Liver (tissue), 9 donors: ENCODE results near the gene LTBP2. TPM values are rescaled to one million over a fixed set of nuclear protein-coding genes. Genes with fewer than 3 reads are reported as not detected.

ENCODE experiments used
- DNase-seq: peaks from one replicate; pipeline ENCODE4 v3.0.0-alpha.2; 2017; ENCODE audit warnings: low spot score
- H3K27ac ChIP-seq, 2 donors: one replicate each; pipeline ENCODE4 v1.7.0; 2013; ENCODE audit warnings: inconsistent platforms in 2 of 2, low read length in 2 of 2, control low read depth in 1 of 2, low read depth in 1 of 2, mild to moderate bottlenecking in 1 of 2
- H3K27me3 ChIP-seq, 4 donors: one replicate each; pipeline versions ENCODE4 v1.6.1 to v1.7.0; 2013; ENCODE audit warnings: low read length in 3 of 4, inconsistent platforms in 1 of 4, mild to moderate bottlenecking in 1 of 4, moderate library complexity in 1 of 4; ENCODE audit not compliant: control insufficient read depth in 4 of 4, insufficient read depth in 4 of 4
- H3K36me3 ChIP-seq, 4 donors: one replicate each; pipeline versions ENCODE4 v1.6.1 to v1.7.0; 2013; ENCODE audit warnings: low read length in 3 of 4, mild to moderate bottlenecking in 3 of 4, low read depth in 1 of 4, moderate library complexity in 1 of 4; ENCODE audit not compliant: control insufficient read depth in 4 of 4, insufficient read depth in 3 of 4
- H3K4me1 ChIP-seq, 4 donors: one replicate each; pipeline versions ENCODE4 v1.6.1 to v1.7.0; 2013; ENCODE audit warnings: low read length in 3 of 4, mild to moderate bottlenecking in 3 of 4, moderate library complexity in 1 of 4; ENCODE audit not compliant: control insufficient read depth in 4 of 4, insufficient read depth in 4 of 4
- H3K4me3 ChIP-seq, 3 donors: one replicate each; pipeline versions ENCODE4 v1.6.1 to v1.7.0; 2013; ENCODE audit warnings: low read length in 3 of 3, control low read depth in 1 of 3, low read depth in 1 of 3, mild to moderate bottlenecking in 1 of 3
- H3K9ac ChIP-seq, 2 donors: one replicate each; pipeline ENCODE4 v1.7.0; 2013; ENCODE audit warnings: low read length in 2 of 2, mild to moderate bottlenecking in 2 of 2, moderate library complexity in 2 of 2, control low read depth in 1 of 2, low read depth in 1 of 2
- H3K9me3 ChIP-seq, 4 donors: one replicate each; pipeline versions ENCODE4 v1.6.1 to v1.7.0; 2013; ENCODE audit warnings: low read length in 3 of 4; ENCODE audit not compliant: control insufficient read depth in 4 of 4
- CTCF ChIP-seq: fragments of 150-350 bp; IDR thresholded peaks from 2 replicates; pipeline ENCODE4 v1.5.1; 2017; ENCODE audit warnings: improper control_type of control experiment, low read depth, low read length; ENCODE audit not compliant: missing input control
- EGR1 ChIP-seq, 2 donors: IDR thresholded peaks; 2 replicates each; pipeline ENCODE4 v1.6.1; 2016 to 2018; ENCODE audit warnings: antibody characterized with exemption in 2 of 2, low read depth in 2 of 2
- FOXA1 ChIP-seq: IDR thresholded peaks from 2 replicates; pipeline ENCODE4 v1.6.1; 2016; ENCODE audit warnings: antibody characterized with exemption
- FOXA2 ChIP-seq: IDR thresholded peaks from 2 replicates; pipeline ENCODE4 v1.6.1; 2016; ENCODE audit warnings: antibody characterized with exemption
- GABPA ChIP-seq, 2 donors: IDR thresholded peaks in 1 of 2; conservative IDR thresholded peaks in 1 of 2; 2 replicates each; pipeline ENCODE4 v1.6.1; 2016; ENCODE audit warnings: antibody characterized with exemption in 2 of 2, mild to moderate bottlenecking in 1 of 2, moderate library complexity in 1 of 2
- HNF4A ChIP-seq, 2 donors: conservative IDR thresholded peaks; 2 replicates each; pipeline ENCODE4 v1.6.1; 2016; ENCODE audit warnings: antibody characterized with exemption in 2 of 2, mild to moderate bottlenecking in 2 of 2
- HNF4G ChIP-seq: IDR thresholded peaks from 2 replicates; pipeline ENCODE4 v1.6.1; 2016; ENCODE audit warnings: antibody characterized with exemption
- JUND ChIP-seq, 2 donors: IDR thresholded peaks; 2 replicates each; pipeline ENCODE4 v1.6.1; 2016; ENCODE audit warnings: antibody characterized with exemption in 2 of 2
- NR2F2 ChIP-seq: IDR thresholded peaks from 2 replicates; pipeline ENCODE4 v1.6.1; 2016; ENCODE audit warnings: antibody characterized with exemption
- RAD21 ChIP-seq, 2 donors: IDR thresholded peaks; 2 replicates each; pipeline ENCODE4 v1.6.1; 2016; ENCODE audit warnings: antibody characterized with exemption in 2 of 2, mild to moderate bottlenecking in 2 of 2
- REST ChIP-seq: IDR thresholded peaks from 2 replicates; pipeline ENCODE4 v1.6.1; 2016; ENCODE audit warnings: antibody characterized with exemption, mild to moderate bottlenecking
- RXRA ChIP-seq, 2 donors: IDR thresholded peaks; 2 replicates each; pipeline ENCODE4 v1.6.1; 2017 to 2018; ENCODE audit warnings: antibody characterized with exemption in 2 of 2, mild to moderate bottlenecking in 1 of 2
- SP1 ChIP-seq: IDR thresholded peaks from 2 replicates; pipeline ENCODE4 v1.6.1; 2018; ENCODE audit warnings: antibody characterized with exemption, mild to moderate bottlenecking
- YY1 ChIP-seq: IDR thresholded peaks from 2 replicates; pipeline ENCODE4 v1.6.1; 2016; ENCODE audit warnings: antibody characterized with exemption, mild to moderate bottlenecking
- WGBS: extraction: QIAGEN DNeasy Blood & Tissue Kit; methylation state at CpG from one replicate; pipeline ENCODE4 v1.1.7; 2013; 5-methylcytosine and 5-hydroxymethylcytosine counted together
- polyA plus RNA-seq, 2 donors: library from polyadenylated mRNA; stranded (reverse) in 1 of 2; unstranded in 1 of 2; fragments of 200-250 nt in 1 of 2; fragments of >200 nt in 1 of 2; fragmentation: Nextera tagmentation in 1 of 2; extraction: Ambion mirVana in 1 of 2; gene quantifications; one replicate each; pipeline versions ENCODE4 v1.2.1 to v1.2.3, GENCODE V29; 2013 to 2015
- total RNA-seq, 2 donors: library from RNA; depleted of rRNA; stranded (reverse); fragments of >200 nt; gene quantifications; one replicate each; pipeline ENCODE4 v1.2.3, GENCODE V29; 2014
- TF ChIP-seq, protein P1 (sequence below): IDR thresholded peaks from 2 replicates; pipeline ENCODE4 v1.6.1; 2016; ENCODE audit warnings: antibody characterized with exemption
- TF ChIP-seq, protein P2 (sequence below): IDR thresholded peaks from 2 replicates; pipeline ENCODE4 v1.6.1; 2016; ENCODE audit warnings: antibody characterized with exemption
- TF ChIP-seq, protein P3 (sequence below): IDR thresholded peaks from 2 replicates; pipeline ENCODE4 v1.6.1; 2016; ENCODE audit warnings: antibody characterized with exemption
- donor health status: healthy.
- donor health status: healthy.
- donor health status: healthy.
- donor health status: healthy.
- donor health status: healthy.

Gene LTBP2
- total and polyA plus RNA-seq, 4 donors: 0.24 to 1.3 (median 0.89) TPM

- TF ChIP-seq REST (no peak), GABPA (IDR thresholded peaks at IDR 0.05 in 1 of 2, conservative IDR thresholded peaks at IDR 0.05 in 1 of 2) (no peak), JUND (IDR thresholded peaks at IDR 0.05) (no peak), HNF4G (no peak), YY1 (no peak), RAD21 (IDR thresholded peaks at IDR 0.05) (no peak), RXRA (IDR thresholded peaks at IDR 0.05) (no peak)
- TF ChIP-seq, protein P1, sequence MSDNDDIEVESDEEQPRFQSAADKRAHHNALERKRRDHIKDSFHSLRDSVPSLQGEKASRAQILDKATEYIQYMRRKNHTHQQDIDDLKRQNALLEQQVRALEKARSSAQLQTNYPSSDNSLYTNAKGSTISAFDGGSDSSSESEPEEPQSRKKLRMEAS: no peak
- TF ChIP-seq, protein P2, sequence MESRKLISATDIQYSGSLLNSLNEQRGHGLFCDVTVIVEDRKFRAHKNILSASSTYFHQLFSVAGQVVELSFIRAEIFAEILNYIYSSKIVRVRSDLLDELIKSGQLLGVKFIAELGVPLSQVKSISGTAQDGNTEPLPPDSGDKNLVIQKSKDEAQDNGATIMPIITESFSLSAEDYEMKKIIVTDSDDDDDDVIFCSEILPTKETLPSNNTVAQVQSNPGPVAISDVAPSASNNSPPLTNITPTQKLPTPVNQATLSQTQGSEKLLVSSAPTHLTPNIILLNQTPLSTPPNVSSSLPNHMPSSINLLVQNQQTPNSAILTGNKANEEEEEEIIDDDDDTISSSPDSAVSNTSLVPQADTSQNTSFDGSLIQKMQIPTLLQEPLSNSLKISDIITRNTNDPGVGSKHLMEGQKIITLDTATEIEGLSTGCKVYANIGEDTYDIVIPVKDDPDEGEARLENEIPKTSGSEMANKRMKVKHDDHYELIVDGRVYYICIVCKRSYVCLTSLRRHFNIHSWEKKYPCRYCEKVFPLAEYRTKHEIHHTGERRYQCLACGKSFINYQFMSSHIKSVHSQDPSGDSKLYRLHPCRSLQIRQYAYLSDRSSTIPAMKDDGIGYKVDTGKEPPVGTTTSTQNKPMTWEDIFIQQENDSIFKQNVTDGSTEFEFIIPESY: no peak
- H3K27ac ChIP-seq: no peak overlapping the region
- H3K27me3 ChIP-seq: no peaks in the 10 kb centered on the region
- no peaks in the 10 kb centered on the region for H3K4me1 ChIP-seq
- WGBS: 89% methylated on average over 3 of the region's 3 CpGs
- no peak overlapping the region for H3K4me3 ChIP-seq
- no peak for DNase-seq
- H3K36me3 ChIP-seq: no peaks in the 10 kb centered on the region
- H3K9ac ChIP-seq: no peak overlapping the region
- no peaks in the 10 kb centered on the region for H3K9me3 ChIP-seq
Observed at GRCh38 chr14:74575936-74576335, 36.1 kb downstream of the LTBP2 start.

DNA sequence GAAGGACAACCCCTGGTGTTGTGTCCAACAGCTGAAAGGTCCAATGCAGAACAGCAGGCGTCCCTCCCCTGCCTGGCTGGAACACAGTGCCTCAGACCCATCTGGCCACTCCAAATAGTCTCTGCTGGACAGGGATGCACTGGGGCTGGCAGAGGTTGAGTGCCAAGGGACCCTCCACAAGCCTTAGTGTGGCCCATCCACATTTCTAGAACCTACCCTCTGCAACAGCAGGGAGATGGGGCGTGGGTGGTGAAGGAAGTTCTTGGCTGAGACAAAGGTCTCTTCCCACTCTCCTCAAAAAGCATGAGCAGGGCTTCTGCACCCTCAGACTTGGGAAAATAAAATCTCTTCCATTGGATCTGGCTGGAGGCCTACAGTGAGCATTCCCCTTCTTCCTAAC lies 36.5 kb downstream of the LTBP2 start:
- H3K27me3 ChIP-seq: no peaks in the 10 kb centered on the region
- H3K9me3 ChIP-seq: no peaks in the 10 kb centered on the region
- H3K9ac ChIP-seq: no peak overlapping the region
- no peak overlapping the region for H3K27ac ChIP-seq
- no peaks in the 10 kb centered on the region for H3K36me3 ChIP-seq
- TF ChIP-seq YY1 (no peak), HNF4G (no peak), REST (no peak), RAD21 (IDR thresholded peaks at IDR 0.05) (no peak), NR2F2 (no peak), FOXA2 (no peak), CTCF (no peak), HNF4A (conservative IDR thresholded peaks at IDR 0.05) (no peak), RXRA (IDR thresholded peaks at IDR 0.05) (no peak), JUND (IDR thresholded peaks at IDR 0.05) (no peak), GABPA (IDR thresholded peaks at IDR 0.05 in 1 of 2, conservative IDR thresholded peaks at IDR 0.05 in 1 of 2) (no peak), FOXA1 (no peak), SP1 (no peak), EGR1 (IDR thresholded peaks at IDR 0.05; ENCODE audit: low read depth in 2 of 2) (no peak)
- TF ChIP-seq, protein P3, sequence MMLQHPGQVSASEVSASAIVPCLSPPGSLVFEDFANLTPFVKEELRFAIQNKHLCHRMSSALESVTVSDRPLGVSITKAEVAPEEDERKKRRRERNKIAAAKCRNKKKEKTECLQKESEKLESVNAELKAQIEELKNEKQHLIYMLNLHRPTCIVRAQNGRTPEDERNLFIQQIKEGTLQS: no peak
- TF ChIP-seq, protein P2: no peak
- DNase-seq: no peak
- no peaks in the 10 kb centered on the region for H3K4me1 ChIP-seq
- H3K4me3 ChIP-seq: no peak overlapping the region
- 90% methylated on average over 2 of the region's 2 CpGs for WGBS
